Measurements from ENCODE around the gene CBLC.

Gene CBLC

GRCh38 chr19:44803442-44804428, 26.0 kb downstream of the CBLC start:
- no peak for DNase-seq

DNA sequence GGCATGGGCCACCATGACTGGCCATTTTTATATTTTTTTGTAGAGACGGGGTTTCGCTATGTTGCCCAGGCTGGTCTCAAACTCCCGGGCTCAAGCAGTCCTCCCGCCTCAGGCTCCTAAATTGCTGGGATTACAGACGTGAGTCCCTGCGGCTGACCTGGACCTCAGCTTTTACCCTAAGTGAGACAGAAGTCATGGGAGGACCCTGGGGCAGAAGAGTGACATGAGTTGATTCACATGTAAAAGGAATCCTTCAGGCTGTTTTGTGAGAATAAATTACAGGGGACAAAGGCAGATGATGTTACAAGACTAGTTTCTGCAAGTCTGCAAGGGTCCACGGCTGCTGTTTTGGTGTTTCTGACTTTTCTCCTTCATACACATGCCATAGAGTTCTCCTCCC, 28.6 kb downstream of the CBLC start:
- DNase-seq, result no peak

DNA sequence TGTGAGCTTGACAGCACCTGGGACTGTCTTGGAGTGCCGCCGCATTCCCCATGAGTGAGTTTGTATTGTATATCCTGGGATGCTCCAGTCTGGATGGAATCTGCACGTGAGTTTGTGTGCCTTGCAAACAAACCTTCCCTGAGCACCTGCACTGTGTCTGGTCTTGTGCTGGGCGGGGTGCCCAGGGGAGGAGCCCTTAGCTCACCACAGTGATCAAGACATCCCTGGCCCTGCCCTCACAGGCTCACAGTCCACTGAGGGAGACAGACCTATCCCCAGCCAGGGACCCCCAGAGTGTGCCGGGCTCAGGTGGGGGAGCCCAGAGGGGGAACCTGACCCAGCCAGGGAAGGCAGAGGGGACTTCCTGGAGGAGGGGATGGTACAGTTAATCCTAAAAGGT, 29.5 kb downstream of the CBLC start:
- no peak for DNase-seq

- DNase-seq, result no peak
Observed at GRCh38 chr19:44807652-44808462, 30.2 kb downstream of the CBLC start.

DNA sequence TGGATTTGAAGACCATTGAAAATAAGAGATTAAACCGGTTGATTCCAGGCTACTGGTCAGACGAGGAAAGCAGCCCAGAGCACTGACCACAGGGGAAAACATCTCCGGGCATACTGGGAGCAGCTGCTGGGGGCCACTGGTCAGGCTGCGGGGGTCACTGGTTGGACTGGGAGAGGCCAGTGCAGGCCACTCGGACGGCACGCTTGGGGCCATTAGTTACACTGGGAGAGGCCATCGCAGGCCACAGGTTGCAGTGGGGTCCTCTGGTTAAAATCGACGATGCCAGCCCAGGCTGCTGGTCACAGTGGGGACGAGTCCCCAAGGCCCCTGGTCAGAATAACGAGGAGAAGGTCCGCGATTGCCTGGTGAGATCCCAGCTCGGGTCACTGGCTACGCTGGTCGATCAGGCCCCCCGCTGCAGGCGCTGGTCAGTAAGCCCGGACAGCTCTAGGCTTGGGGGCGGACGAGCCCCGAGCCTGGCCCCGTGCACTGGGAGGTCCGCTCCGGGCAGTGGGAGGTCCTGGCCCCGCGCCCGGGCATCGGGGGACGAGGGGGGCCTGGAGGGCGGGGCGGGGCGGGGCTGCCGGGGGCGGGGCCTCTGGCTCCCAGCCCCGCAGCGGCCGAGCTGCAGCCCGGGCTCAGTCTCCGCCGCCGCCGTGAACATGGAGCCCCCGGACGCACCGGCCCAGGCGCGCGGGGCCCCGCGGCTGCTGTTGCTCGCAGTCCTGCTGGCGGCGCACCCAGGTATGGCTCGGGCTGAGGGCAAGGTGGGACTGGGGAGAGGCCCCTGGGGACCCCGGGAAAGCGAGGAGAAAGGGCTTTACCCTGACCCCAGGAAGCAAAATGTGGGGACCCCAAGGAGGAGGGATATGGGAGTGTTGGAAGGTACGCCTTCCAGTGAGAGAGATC, 31.0 kb downstream of the CBLC start, which contains the start of gene BCAM:
Gene BCAM (plus strand): TSS at position 641 of the 909 bp plus-strand sequence. CDS start 22 bp downstream, at position 663.
- DNase-seq, result no peak

- no peak for DNase-seq
Observed at GRCh38 chr19:44809577-44810233, 32.0 kb downstream of the CBLC start.

GRCh38 chr19:44810234-44811121, 32.8 kb downstream of the CBLC start:
- DNase-seq, result no peak

DNA sequence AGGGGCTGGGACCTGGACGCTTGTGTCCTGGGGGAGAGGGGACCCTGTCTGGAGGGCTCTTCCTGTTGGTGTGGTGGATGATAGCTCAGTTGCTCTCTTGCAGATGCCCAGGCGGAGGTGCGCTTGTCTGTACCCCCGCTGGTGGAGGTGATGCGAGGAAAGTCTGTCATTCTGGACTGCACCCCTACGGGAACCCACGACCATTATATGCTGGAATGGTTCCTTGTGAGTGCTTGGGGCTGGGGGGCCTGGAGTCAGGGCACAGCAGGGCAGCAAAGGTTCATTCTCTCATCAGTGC, 33.4 kb downstream of the CBLC start:
- DNase-seq, result no peak

- DNase-seq, result no peak
Observed at GRCh38 chr19:44812142-44812718, 34.5 kb downstream of the CBLC start.

GRCh38 chr19:44813070-44813840, 35.6 kb downstream of the CBLC start:
- no peak for DNase-seq

DNA sequence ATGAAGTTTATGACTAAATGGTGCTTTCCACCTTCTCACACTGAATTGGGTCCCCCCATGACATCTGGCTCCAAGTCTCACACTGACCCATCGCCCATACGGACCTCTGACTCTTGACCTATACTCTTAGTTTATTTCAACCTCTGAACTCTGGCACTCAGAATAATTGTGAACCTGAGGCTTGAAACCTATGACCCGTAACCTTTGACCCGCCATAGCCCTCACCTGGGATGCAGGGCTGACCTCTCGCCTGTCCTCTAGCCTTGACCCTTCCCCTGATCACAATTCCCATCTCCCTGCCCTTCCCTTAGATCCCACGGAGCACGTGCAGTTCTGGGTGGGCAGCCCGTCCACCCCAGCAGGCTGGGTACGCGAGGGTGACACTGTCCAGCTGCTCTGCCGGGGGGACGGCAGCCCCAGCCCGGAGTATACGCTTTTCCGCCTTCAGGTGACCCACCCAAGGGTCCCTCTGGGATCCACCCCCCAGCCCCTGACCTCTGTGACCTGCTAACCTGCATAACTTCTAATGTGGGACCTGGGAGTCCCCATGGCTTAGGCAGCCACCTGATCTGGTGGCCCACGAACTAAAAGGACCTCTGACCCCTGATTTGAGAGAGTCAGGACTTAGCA, 36.3 kb downstream of the CBLC start:
- no peak for DNase-seq

- DNase-seq, result no peak
Observed at GRCh38 chr19:44814517-44814916, 36.8 kb downstream of the CBLC start.

DNA sequence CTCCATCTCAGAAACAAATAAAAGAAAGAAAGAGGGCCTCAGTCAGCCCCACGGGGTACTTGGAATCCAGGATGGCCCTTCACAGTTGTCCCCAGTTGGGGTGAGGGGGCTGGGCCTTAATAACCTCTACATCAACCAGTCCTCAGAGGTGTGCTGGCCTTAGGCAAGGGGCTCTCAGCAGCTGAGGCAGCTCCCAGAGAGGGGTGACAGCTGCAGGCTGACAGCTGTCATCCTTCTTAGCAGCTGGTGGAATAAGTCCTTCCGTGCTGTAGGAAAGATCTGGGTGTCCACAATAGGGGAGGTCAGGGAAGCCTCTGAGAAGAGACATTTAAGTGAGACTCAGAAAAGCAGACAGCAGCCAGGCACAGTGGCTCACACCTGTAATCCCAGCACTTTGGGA, 38.6 kb downstream of the CBLC start:
- DNase-seq, result no peak

GRCh38 chr19:44817725-44818465, 40.2 kb downstream of the CBLC start:
- DNase-seq, result no peak

GRCh38 chr19:44818466-44819031, 40.9 kb downstream of the CBLC start:
- no peak for DNase-seq

- no peak for DNase-seq
Observed at GRCh38 chr19:44819246-44819832, 41.6 kb downstream of the CBLC start.

DNA sequence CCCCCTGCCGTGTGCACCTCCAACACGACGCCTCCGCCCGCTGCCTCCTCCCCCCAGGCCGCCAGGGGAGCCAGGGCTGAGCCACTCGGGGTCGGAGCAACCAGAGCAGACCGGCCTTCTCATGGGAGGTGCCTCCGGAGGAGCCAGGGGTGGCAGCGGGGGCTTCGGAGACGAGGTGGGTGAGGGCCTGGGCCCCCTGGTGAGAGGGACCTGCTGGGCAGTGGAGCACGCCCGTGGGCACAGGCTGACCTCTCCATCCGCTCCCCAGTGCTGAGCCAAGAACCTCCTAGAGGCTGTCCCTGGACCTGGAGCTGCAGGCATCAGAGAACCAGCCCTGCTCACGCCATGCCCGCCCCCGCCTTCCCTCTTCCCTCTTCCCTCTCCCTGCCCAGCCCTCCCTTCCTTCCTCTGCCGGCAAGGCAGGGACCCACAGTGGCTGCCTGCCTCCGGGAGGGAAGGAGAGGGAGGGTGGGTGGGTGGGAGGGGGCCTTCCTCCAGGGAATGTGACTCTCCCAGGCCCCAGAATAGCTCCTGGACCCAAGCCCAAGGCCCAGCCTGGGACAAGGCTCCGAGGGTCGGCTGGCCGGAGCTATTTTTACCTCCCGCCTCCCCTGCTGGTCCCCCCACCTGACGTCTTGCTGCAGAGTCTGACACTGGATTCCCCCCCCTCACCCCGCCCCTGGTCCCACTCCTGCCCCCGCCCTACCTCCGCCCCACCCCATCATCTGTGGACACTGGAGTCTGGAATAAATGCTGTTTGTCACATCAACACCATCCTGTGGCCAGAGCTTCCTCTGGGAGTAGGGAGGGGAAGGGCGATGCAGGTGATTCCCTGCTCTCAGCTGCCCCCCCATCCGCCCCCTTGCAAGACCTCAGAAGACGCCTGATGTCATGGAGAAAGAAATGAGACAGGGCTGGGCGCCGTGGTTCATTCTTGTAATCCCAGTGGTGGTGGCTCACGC, 43.2 kb downstream of the CBLC start:
- DNase-seq, result no peak
